AG09319 (cell line): ENCODE data around the gene ZNF565.

ENCODE experiments used
- DNase-seq: peaks from one replicate; pipeline ENCODE4 v3.0.0-alpha.2; 2010; ENCODE audit warnings: low read depth; ENCODE audit errors: extremely low read depth
- TF ChIP-seq, protein P1 (sequence below): IDR thresholded peaks from 2 replicates; pipeline ENCODE4 v1.5.1; 2011; ENCODE audit warnings: low read depth, mild to moderate bottlenecking, inconsistent platforms, low read length, moderate library complexity

Gene ZNF565

DNA sequence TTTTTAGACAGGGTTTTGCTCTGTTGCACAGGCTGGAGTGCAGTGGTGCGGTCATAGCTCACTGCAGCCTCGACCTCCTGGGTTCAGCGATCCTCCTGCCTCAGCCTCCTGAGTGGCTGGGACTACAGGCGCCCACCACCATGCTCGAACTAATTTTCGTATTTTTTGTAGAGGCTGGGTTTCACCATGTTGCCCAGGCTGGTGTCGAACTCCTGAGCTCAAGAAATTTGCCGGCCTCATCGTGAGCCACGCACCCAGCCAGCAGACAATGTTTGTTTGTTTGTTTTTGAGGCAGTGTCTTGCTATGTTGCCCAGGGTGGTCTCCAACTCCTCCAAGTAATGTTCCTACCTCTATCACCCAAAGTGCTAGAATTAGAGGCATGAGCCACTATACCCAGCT is 61.3 kb downstream of the ZNF565 start:
- TF ChIP-seq, protein P1, sequence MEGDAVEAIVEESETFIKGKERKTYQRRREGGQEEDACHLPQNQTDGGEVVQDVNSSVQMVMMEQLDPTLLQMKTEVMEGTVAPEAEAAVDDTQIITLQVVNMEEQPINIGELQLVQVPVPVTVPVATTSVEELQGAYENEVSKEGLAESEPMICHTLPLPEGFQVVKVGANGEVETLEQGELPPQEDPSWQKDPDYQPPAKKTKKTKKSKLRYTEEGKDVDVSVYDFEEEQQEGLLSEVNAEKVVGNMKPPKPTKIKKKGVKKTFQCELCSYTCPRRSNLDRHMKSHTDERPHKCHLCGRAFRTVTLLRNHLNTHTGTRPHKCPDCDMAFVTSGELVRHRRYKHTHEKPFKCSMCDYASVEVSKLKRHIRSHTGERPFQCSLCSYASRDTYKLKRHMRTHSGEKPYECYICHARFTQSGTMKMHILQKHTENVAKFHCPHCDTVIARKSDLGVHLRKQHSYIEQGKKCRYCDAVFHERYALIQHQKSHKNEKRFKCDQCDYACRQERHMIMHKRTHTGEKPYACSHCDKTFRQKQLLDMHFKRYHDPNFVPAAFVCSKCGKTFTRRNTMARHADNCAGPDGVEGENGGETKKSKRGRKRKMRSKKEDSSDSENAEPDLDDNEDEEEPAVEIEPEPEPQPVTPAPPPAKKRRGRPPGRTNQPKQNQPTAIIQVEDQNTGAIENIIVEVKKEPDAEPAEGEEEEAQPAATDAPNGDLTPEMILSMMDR: no peak
- DNase-seq: no peak

DNA sequence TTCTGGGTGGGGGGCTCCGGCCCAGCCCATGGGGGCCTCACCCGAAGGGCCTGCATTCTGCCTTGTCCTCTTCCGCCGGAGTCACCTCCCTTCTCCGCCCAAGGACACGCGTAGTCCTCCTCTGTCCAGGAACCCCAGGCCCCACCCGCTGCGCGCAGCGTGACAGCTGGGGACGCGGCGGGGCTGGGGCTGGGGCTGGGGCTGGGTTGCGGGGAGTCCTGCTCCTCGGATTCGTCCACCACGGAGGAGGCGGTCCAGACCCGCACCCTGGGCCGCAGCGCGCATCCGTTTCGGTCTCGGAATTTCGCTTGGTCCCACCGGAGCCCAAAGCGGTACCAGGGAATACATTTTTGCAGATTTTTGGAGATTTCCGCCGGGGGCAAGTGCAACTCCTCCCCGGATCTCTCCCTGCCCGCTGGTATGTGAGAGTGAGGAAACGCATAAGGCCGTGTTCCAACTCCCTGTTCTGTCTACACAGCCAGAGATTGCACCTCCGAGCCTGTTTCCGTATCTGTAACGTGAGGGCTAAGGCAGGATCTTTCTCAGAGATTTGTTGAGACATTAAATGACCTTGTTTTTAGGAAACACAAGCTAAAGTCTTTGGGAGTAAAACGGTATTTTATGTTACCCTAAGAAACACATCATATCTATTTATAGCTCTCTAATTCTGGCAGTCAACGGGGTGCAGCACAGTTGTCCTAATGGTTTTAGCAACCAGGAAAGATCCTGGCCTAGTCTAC is 61.9 kb downstream of the ZNF565 start, which contains the start of gene COX7A1:
COX7A1 (minus strand) TSS at position 96 of the 740 bp plus-strand sequence; CDS start at position 56, 40 bp downstream.
- no peak for DNase-seq
- TF ChIP-seq, protein P1: no peak

DNA sequence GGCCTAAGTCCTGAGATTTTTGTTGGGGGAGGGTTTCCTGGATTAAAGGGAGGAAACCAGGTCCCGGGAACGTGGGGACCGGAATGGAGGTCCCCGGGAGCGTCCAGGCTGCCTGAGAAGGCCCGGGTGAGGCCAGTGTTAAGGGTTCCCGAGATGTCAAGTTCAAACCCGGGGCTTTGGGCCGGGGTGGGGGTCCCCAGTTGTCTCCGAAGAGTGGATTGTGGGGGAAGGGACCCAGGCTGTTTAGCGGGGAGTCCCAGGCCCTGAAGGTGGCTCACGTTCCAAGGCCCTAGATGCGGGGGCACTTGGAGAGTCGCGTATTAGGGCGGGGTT is 62.5 kb downstream of the ZNF565 start:
- TF ChIP-seq, protein P1: no peak
- no peak for DNase-seq

DNA sequence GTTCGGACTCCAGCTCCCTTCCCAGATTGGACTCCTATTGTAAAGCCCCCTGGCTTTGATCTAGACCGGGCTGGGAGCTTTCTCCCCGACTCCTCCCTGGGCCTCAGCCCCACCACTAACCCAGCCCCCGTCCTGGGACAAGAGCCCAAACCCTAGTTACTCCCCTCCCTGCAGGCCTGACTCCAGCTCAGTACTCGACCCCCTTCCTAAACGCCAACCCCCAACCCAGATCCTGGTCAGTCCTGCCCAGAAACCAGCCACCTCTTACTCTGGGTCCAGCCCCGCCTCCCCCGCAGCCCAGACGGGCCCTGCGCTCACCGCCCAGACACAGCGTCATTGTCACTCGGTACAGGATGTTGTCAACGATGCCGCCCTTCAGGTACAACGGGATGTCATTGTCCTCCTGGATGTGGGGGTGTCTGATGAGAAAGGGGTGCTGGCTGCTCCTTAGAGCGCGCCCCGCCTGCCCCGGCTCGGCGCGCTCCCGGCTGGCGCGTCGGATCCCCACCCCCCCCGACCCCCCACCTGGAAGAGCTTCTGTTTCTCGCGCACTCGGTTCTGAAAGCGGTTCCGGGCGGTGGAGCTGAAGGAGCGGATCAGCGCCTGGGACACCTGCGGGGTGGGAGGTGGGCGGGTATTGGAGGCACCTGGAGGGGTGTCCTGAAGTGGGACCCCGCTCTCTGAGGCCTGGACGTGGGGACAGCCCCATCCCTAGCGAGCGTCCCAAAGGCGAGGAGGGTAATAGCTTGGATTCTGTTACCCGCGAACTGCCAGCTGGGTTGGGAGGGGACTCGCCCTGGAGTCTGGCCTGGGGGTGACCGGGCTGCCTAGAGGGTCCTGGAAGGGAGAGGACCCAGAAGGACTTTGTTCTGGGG is 63.1 kb downstream of the ZNF565 start:
- DNase-seq: no peak

DNA sequence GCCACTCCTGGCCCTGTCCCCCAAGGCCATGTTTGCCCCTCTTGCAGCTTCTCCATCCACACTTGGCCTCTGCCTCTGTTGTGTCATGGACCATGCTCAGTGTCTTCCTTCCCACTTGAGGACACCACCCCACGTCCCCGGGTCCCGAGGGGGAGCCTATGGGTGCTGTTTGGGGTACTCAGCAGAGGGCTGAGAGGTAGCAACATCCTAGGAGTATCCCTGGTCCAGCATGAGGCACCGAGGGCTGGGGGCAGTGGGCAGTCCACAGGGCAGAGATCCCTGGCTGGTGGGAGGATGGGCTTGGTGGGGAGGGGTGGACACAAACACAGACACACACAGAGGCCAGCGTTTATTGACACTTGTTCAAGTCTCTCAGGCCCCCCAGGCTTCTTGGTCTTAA is 63.9 kb downstream of the ZNF565 start:
- TF ChIP-seq, protein P1: no peak
- DNase-seq: no peak

More for the DNA sequence above, 63.1 kb downstream of the ZNF565 start:
- TF ChIP-seq, protein P1: no peak

DNA sequence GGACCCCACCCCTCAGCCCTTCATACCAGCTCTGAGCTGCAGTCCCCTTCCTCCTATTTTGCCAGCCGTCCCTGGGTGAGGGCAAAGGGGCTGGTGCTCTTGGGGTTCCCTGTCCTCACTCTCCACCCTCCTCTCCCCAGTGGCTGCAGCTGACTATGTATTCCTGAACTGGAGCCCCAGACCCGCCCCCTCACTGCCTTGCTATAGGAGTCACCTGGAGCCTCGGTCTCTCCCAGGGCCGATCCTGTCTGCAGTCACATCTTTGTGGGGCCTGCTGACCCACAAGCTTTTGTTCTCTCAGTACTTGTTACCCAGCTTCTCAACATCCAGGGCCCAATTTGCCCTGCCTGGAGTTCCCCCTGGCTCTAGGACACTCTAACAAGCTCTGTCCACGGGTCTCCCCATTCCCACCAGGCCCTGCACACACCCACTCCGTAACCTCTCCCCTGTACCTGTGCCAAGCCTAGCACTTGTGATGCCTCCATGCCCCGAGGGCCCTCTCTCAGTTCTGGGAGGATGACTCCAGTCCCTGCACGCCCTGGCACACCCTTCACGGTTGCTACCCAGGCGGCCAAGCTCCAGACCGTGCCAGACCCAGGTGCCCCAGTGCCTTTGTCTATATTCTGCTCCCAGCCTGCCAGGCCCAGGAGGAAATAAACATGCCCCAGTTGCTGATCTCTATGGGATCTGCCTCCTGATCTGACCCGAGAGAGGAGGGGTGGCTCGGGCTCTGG is 64.6 kb downstream of the ZNF565 start:
- no peak for DNase-seq
- TF ChIP-seq, protein P1: no peak
